ENCODE results near the gene SOX11. TPM values are rescaled to one million over a fixed set of nuclear protein-coding genes. Genes with fewer than 3 reads are reported as not detected.

The SOX11 gene
- total RNA-seq, 1 donor from 2014 or later, result 19.2 TPM

- FAIRE-seq (no peak), DNase-seq (ENCODE audit: low read depth) (peak; percentile 7)
- Histone ChIP-seq H3K9ac (ENCODE audit: low read length) (peak overlapping the region; percentile 84), H3K9me3 (ENCODE audit: insufficient read depth, low read depth, low read length) (no peaks in the 10 kb centered on the region), H3K27ac (ENCODE audit: low read depth, low read length) (peak overlapping the region; percentile 77), H4K20me1 (ENCODE audit: insufficient read depth, low read length) (peaks cover 43% of the 10 kb centered on the region), H3K36me3 (ENCODE audit: insufficient read depth, low read length) (no peaks in the 10 kb centered on the region), H3K79me2 (ENCODE audit: insufficient read depth, low read length) (peaks cover 68% of the 10 kb centered on the region), H3K4me2 (ENCODE audit: low read length) (peak overlapping the region; percentile 99), H3K27me3 (ENCODE audit: insufficient read depth, low read length) (no peaks in the 10 kb centered on the region), H2AFZ (ENCODE audit: low read depth, low read length) (no peak overlapping the region), H3K4me3 (ENCODE audit: insufficient read depth, low read depth, low read length) (peak overlapping the region; percentile 98), H3K4me1 (ENCODE audit: insufficient read depth, low read length) (peaks cover 8% of the 10 kb centered on the region)
- Mint-ChIP-seq H3K4me3 (ENCODE audit: unreplicated experiment) (peak overlapping the region; percentile 98), H3K4me1 (ENCODE audit: low read depth, unreplicated experiment) (peaks cover 7% of the 10 kb centered on the region), H3K36me3 (ENCODE audit: low read depth, unreplicated experiment) (peaks cover 1% of the 10 kb centered on the region), H3K9me3 (ENCODE audit: unreplicated experiment) (peaks cover 2% of the 10 kb centered on the region), H3K27ac (ENCODE audit: unreplicated experiment) (peak overlapping the region; percentile 80), H3K27me3 (ENCODE audit: low read depth, unreplicated experiment) (peaks cover 6% of the 10 kb centered on the region)
- TF ChIP-seq, protein P1, sequence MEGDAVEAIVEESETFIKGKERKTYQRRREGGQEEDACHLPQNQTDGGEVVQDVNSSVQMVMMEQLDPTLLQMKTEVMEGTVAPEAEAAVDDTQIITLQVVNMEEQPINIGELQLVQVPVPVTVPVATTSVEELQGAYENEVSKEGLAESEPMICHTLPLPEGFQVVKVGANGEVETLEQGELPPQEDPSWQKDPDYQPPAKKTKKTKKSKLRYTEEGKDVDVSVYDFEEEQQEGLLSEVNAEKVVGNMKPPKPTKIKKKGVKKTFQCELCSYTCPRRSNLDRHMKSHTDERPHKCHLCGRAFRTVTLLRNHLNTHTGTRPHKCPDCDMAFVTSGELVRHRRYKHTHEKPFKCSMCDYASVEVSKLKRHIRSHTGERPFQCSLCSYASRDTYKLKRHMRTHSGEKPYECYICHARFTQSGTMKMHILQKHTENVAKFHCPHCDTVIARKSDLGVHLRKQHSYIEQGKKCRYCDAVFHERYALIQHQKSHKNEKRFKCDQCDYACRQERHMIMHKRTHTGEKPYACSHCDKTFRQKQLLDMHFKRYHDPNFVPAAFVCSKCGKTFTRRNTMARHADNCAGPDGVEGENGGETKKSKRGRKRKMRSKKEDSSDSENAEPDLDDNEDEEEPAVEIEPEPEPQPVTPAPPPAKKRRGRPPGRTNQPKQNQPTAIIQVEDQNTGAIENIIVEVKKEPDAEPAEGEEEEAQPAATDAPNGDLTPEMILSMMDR (IDR thresholded peaks at IDR 0.05; ENCODE audit: insufficient read depth, low read depth, low read length), result no peak
- no peak for TF ChIP-seq EZH2 (IDR thresholded peaks at IDR 0.05; ENCODE audit: insufficient read depth, low read length)
Observed at GRCh38 chr2:5694306-5694705, 2.1 kb downstream of the SOX11 start.

DNA sequence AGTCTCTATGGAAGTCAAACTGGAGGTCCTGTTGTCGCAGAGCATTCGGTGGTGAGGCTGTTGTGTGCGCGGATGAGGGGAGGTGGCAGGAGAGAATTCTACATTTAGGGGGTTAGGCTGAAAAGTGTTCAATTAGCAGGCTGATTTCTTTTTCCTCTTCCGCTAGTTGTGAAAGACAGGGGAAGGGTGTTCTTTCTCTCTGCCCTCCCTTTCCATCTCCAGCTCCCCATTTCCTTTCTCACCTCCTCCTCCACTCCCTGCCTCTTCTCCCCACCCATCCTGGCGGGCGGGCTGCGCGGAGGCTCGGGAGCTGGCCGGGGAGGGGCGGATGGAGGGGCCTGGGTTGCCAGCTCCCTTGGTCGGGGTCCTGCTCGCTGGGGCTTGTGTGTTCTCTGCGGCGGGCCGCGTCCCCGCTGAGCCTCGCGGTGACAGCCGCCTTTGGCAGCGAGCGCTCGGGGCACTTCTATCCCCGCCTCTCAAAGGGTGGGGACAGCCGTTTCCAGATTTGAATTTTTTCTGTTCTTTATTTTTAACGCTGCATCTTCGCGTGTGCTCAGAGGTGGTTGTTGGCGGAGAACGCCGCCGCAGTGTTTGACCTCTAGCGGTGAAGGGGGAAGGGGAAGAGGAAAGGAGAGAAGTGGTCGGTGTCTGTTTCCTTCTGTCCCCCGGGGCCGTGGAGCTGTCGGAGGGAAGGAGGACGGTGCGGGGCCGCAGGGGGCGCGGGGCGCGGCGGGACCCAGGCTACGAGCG, 3.6 kb downstream of the SOX11 start:
- TF ChIP-seq EZH2 (IDR thresholded peaks at IDR 0.05; ENCODE audit: insufficient read depth, low read length), result no peak
- TF ChIP-seq, protein P1 (IDR thresholded peaks at IDR 0.05; ENCODE audit: insufficient read depth, low read depth, low read length), result no peak
- peaks cover 3% of the 10 kb centered on the region for H3K4me1 Mint-ChIP-seq (ENCODE audit: low read depth, unreplicated experiment)
- peak overlapping the region; percentile 79 for H3K27ac ChIP-seq (ENCODE audit: low read depth, low read length)

More for the DNA sequence above, 3.6 kb downstream of the SOX11 start:
- Histone ChIP-seq H3K4me2 (ENCODE audit: low read length) (peak overlapping the region; percentile 99), H3K9ac (ENCODE audit: low read length) (peak overlapping the region; percentile 84), H3K4me3 (ENCODE audit: insufficient read depth, low read depth, low read length) (peak overlapping the region; percentile 98), H3K9me3 (ENCODE audit: insufficient read depth, low read depth, low read length) (no peaks in the 10 kb centered on the region), H2AFZ (ENCODE audit: low read depth, low read length) (peak overlapping the region; percentile 31), H3K79me2 (ENCODE audit: insufficient read depth, low read length) (peaks cover 82% of the 10 kb centered on the region), H3K36me3 (ENCODE audit: insufficient read depth, low read length) (no peaks in the 10 kb centered on the region), H3K4me1 (ENCODE audit: insufficient read depth, low read length) (peaks cover 8% of the 10 kb centered on the region), H3K27me3 (ENCODE audit: insufficient read depth, low read length) (no peaks in the 10 kb centered on the region), H4K20me1 (ENCODE audit: insufficient read depth, low read length) (peaks cover 51% of the 10 kb centered on the region)
- Mint-ChIP-seq H3K4me3 (ENCODE audit: unreplicated experiment) (peak overlapping the region; percentile 98), H3K27me3 (ENCODE audit: low read depth, unreplicated experiment) (peaks cover 6% of the 10 kb centered on the region), H3K27ac (ENCODE audit: unreplicated experiment) (peak overlapping the region; percentile 94), H3K9me3 (ENCODE audit: unreplicated experiment) (peaks cover 2% of the 10 kb centered on the region), H3K36me3 (ENCODE audit: low read depth, unreplicated experiment) (peaks cover 1% of the 10 kb centered on the region)
- DNase-seq (ENCODE audit: low read depth) (peak; percentile 44), FAIRE-seq (no peak)
